Mesodermal cell (in vitro differentiated cells): ENCODE data around the gene NDC1.
"Not testable (repeated sequence)": the region's sequence is repeated elsewhere in the genome, so short reads cannot be mapped to it uniquely, and the experiment has no call there.

Source experiments
- H3K27ac ChIP-seq: 2 replicates; pipeline ENCODE4 v1.7.0; 2013; ENCODE audit warnings: mild to moderate bottlenecking, low read depth, low read length, moderate library complexity; ENCODE audit not compliant: severe bottlenecking
- H3K36me3 ChIP-seq: 2 replicates; pipeline ENCODE4 v1.7.1; 2013; ENCODE audit warnings: mild to moderate bottlenecking, low read length, moderate library complexity; ENCODE audit not compliant: control insufficient read depth, insufficient read depth
- H3K4me1 ChIP-seq: one replicate; pipeline ENCODE4 v1.7.1; 2013; ENCODE audit warnings: mild to moderate bottlenecking, low read length; ENCODE audit not compliant: insufficient read depth, control insufficient read depth, poor library complexity, severe bottlenecking
- H3K4me3 ChIP-seq: 2 replicates; pipeline ENCODE4 v1.7.0; 2013; ENCODE audit warnings: low read length, control low read depth, mild to moderate bottlenecking; ENCODE audit not compliant: insufficient read depth, poor library complexity, severe bottlenecking; ENCODE audit errors: extremely low read depth
- H3K9me3 ChIP-seq: 2 replicates; pipeline ENCODE4 v1.7.1; 2013; ENCODE audit warnings: mild to moderate bottlenecking, low read length, moderate library complexity; ENCODE audit not compliant: control insufficient read depth
- WGBS, 2 experiments: methylation state at CpG; one replicate each; pipeline ENCODE4 v1.1.5; 2013; ENCODE audit warnings: missing lambda C conversion rate in 2 of 2; ENCODE audit not compliant: insufficient coverage in 2 of 2; 5-methylcytosine and 5-hydroxymethylcytosine counted together

Gene NDC1

GRCh38 chr1:53769184-53769583 lies 68.9 kb downstream of the NDC1 start:
- Histone ChIP-seq H3K9me3 (no peaks in the 10 kb centered on the region), H3K36me3 (peaks cover 35% of the 10 kb centered on the region), H3K27ac (no peak overlapping the region), H3K4me1 (peaks cover 17% of the 10 kb centered on the region), H3K4me3 (no peak overlapping the region)
- WGBS, 2 experiments = no CpG with 5 or more reads among the region's 1 CpG

- no peaks in the 10 kb centered on the region for H3K9me3 ChIP-seq
- H3K4me3 ChIP-seq = no peak overlapping the region
- no peak overlapping the region for H3K27ac ChIP-seq
- peaks cover 17% of the 10 kb centered on the region for H3K4me1 ChIP-seq
- H3K36me3 ChIP-seq = peaks cover 25% of the 10 kb centered on the region
- 100% methylated on average over 1 of the region's 3 CpGs for WGBS, 2 experiments
Observed at GRCh38 chr1:53766831-53767405, 71.2 kb downstream of the NDC1 start.

- Histone ChIP-seq H3K36me3 (peaks cover 25% of the 10 kb centered on the region), H3K27ac (peak overlapping the region; percentile 60)
- WGBS, 2 experiments = 100% methylated on average over 1 of the region's 3 CpGs
Observed at GRCh38 chr1:53766194-53766742, 71.8 kb downstream of the NDC1 start.

GRCh38 chr1:53765657-53766056 lies 72.4 kb downstream of the NDC1 start:
- peaks cover 17% of the 10 kb centered on the region for H3K4me1 ChIP-seq
- peak overlapping the region; percentile 60 for H3K27ac ChIP-seq
- WGBS, 2 experiments = 60 to 83% methylated on average over 1 of the region's 1 CpG
- H3K4me3 ChIP-seq = no peak overlapping the region
- peaks cover 19% of the 10 kb centered on the region for H3K36me3 ChIP-seq
- no peaks in the 10 kb centered on the region for H3K9me3 ChIP-seq

More at GRCh38 chr1:53766194-53766742, 71.8 kb downstream of the NDC1 start:
- peaks cover 17% of the 10 kb centered on the region for H3K4me1 ChIP-seq
- H3K9me3 ChIP-seq = no peaks in the 10 kb centered on the region
- H3K4me3 ChIP-seq = no peak overlapping the region

GRCh38 chr1:53763911-53764310 lies 74.2 kb downstream of the NDC1 start:
- Histone ChIP-seq H3K27ac (no peak overlapping the region), H3K9me3 (peaks cover 4% of the 10 kb centered on the region), H3K4me3 (no peak overlapping the region), H3K4me1 (peaks cover 17% of the 10 kb centered on the region), H3K36me3 (peaks cover 8% of the 10 kb centered on the region)
- 95 to 96% methylated on average over 2 of the region's 2 CpGs for WGBS, 2 experiments

GRCh38 chr1:53763461-53763860 lies 74.6 kb downstream of the NDC1 start:
- Histone ChIP-seq H3K4me3 (no peak overlapping the region), H3K27ac (no peak overlapping the region), H3K36me3 (peaks cover 4% of the 10 kb centered on the region), H3K4me1 (peaks cover 17% of the 10 kb centered on the region), H3K9me3 (peaks cover 4% of the 10 kb centered on the region)
- WGBS, 2 experiments = 91 to 100% methylated on average over 3 to 4 of the region's 4 CpGs

- H3K4me1 ChIP-seq, H3K4me3 ChIP-seq, H3K9me3 ChIP-seq, H3K36me3 ChIP-seq, H3K27ac ChIP-seq: not testable (repeated sequence)
- 77 to 100% methylated on average over 2 to 3 of the region's 7 CpGs for WGBS, 2 experiments
Observed at GRCh38 chr1:53760497-53760896, 77.6 kb downstream of the NDC1 start.

- Histone ChIP-seq H3K9me3 (peaks cover 4% of the 10 kb centered on the region), H3K36me3 (no peaks in the 10 kb centered on the region), H3K4me3 (no peak overlapping the region), H3K4me1 (no peaks in the 10 kb centered on the region), H3K27ac (no peak overlapping the region)
- 95 to 100% methylated on average over 5 of the region's 5 CpGs for WGBS, 2 experiments
Observed at GRCh38 chr1:53755874-53756273, 82.2 kb downstream of the NDC1 start.

- Histone ChIP-seq H3K27ac (no peak overlapping the region), H3K4me3 (no peak overlapping the region), H3K9me3 (peaks cover 4% of the 10 kb centered on the region), H3K36me3 (no peaks in the 10 kb centered on the region), H3K4me1 (no peaks in the 10 kb centered on the region)
- 0 to 60% methylated on average over 2 to 5 of the region's 6 CpGs for whole genome bisulfite sequencing, 2 experiments
Observed at GRCh38 chr1:53754484-53755312, 83.4 kb downstream of the NDC1 start.

GRCh38 chr1:53752281-53752680 lies 85.8 kb downstream of the NDC1 start:
- Histone ChIP-seq H3K9me3 (no peaks in the 10 kb centered on the region), H3K27ac (no peak overlapping the region), H3K4me1 (no peaks in the 10 kb centered on the region), H3K4me3 (no peak overlapping the region), H3K36me3 (no peaks in the 10 kb centered on the region)
- 89% methylated on average over 6 of the region's 6 CpGs for WGBS, 2 experiments

GRCh38 chr1:53747841-53748240 lies 90.3 kb downstream of the NDC1 start:
- no peaks in the 10 kb centered on the region for H3K36me3 ChIP-seq
- no peak overlapping the region for H3K27ac ChIP-seq
- no peaks in the 10 kb centered on the region for H3K4me1 ChIP-seq
- H3K4me3 ChIP-seq = no peak overlapping the region
- H3K9me3 ChIP-seq = peaks cover 6% of the 10 kb centered on the region
- 91 to 93% methylated on average over 8 of the region's 8 CpGs for WGBS, 2 experiments
